OCI-LY1 (cell line): Measurements from ENCODE around the gene ZSCAN21.
A peak's percentile ranks its signal among the peaks of the same experiment; 100 is the strongest.

Experiments used
- CTCF ChIP-seq: fragments of 200-600 bp; sonication (generic), shearing (Covaris generic); IDR thresholded peaks from 2 replicates; pipeline ENCODE4 v1.5.1; 2017; ENCODE audit warnings: mild to moderate bottlenecking, antibody characterized with exemption, low read length, moderate library complexity, mixed read lengths
- EZH2 ChIP-seq: fragments of 200-600 bp; sonication (generic), shearing (Covaris generic); IDR thresholded peaks from 2 replicates; pipeline ENCODE4 v1.8.0; 2017; ENCODE audit warnings: borderline replicate concordance, mixed run types, mild to moderate bottlenecking, antibody characterized with exemption, low read length, moderate library complexity, mixed read lengths

DNA sequence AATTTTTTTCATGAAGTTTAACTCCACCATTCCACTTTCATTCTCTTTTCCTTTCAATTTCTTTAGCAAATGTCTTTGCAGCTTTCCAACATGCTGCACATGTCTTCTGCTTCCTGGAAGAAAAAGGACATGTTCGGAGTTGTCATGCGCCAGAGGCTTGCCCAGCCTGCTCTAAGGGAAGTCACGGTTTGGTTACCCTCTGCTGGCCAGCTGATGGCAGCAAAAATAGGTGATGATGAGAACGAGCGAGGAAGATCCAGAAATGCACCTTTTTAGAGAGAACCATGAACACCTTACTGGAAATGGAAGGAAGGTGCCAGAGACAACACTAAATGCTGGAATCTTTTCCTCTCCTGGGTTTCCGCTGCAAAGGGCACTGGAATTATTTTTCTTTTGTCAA lies 4.9 kb upstream of the ZSCAN21 start:
- peak; percentile 50 for TF ChIP-seq CTCF
- no peak for TF ChIP-seq EZH2
